HG02970 (cell line): ENCODE data around the gene UACA.

Source experiments
- ATAC-seq: cut with Tn5 transposase; IDR thresholded peaks from one replicate; pipeline ENCODE4 v1.9.1; 2021; ENCODE audit warnings: mild to moderate bottlenecking, moderate library complexity, moderate number of reproducible peaks; ENCODE audit not compliant: unreplicated experiment, low FRiP score

The UACA gene

GRCh38 chr15:70783610-70784022 is 20.3 kb upstream of the UACA start:
- no peak for ATAC-seq

DNA sequence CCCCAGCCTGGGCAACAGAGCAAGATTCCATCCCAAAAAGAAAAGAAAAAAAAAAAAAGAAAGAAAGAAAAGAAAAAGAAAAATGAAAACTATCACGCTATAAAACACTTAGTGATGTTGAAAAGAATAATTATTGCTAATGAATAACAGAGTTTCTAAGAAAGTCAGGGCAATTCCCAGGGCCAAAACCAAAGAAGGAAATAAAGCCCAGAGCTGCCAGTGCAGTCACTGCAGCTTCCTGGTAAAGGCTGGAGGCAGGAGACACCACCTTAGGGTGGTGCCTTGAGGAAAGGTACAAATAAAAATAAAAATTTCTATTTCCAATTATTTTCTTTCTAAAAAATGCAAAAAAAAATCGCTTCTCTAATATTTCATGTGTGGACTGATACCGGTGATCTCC is 19.7 kb upstream of the UACA start:
- ATAC-seq, result no peak

DNA sequence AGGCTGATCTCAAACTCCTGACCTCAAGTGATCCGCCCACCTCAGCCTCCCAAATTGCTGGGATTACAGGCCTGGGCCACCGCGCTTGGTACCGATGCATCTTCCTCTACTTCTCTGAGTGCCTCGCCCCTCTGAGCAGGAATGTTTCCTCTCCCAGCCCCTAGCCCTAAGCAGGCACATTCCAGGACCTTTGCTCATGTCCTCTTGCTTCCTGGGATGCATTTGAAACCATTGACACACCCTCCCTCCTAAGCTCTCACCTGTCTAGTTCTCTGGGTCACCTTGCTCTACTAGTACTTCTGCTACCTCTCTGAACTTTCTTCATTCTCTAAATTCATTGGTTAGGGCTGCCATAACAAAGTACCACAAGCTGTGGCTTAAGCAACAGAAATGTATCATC is 17.9 kb upstream of the UACA start:
- no peak for ATAC-seq

- no peak for ATAC-seq
Observed at GRCh38 chr15:70778258-70779076, 15.1 kb upstream of the UACA start.

DNA sequence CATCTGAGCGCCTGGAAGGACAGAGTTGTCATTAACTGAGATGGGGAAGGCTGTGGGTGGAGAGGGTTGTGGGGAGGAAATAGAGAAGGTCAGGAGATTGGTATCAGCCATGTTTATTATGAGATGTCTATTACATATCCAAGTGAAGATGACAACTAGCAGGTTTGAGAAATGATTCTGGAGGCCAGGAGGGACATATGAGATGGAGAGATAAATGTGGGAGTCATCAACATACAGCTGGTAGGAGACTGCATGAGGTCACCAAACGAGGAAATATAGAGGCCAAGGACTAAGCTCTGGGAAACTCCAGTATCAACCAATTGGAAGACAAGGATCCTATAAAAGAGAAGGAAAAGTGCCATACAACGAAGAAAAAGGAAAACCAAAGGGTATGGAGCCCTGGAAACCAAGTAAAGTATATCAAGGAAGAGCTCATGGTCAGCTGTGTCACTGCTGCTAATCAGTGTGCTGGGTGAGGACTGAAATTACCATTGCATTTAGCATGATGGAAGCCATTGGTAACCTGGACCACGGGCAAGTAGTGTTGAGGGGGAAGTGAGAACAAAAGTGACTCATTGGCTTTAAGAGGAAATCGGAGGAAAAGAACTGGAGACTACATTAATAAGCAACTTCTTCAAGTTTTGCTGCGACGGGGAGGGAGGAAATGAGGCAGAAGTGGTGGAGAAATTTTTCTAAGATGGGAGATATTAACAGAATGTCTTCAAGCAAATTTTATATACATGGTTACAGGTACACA is 14.0 kb upstream of the UACA start:
- no peak for ATAC-seq

GRCh38 chr15:70775160-70775559 is 11.8 kb upstream of the UACA start:
- no peak for ATAC-seq

GRCh38 chr15:70772402-70772801 is 9.0 kb upstream of the UACA start:
- ATAC-seq, result no peak

GRCh38 chr15:70770863-70771262 is 7.5 kb upstream of the UACA start:
- ATAC-seq, result no peak

DNA sequence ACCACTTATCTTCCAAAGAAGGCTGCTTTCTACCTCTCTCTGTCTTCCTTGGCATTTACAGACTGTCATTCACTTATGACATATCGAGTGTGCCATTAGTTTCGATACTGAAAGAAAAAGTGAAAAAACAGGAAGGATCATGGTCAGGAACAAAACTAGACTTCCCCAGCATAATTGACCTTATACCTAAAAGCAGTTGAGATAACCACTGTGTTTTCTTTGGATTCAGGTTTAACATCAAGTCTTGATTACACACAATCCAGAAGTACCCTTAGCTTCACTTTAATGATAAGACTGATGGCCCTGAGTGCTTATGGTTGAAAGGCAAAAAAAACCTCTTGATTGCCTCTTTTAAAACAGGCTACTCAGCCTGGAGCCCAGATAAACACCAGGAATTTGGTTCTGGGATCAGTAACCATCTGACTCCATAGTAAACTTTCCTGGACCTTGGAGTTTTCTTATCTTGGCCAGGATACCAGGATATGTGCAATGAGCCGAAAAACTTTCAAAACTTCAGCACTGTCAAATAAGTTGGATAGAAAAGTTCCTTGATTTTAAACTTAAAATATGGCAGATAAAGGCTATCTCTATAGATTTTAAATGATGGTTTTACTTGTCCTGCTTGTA is 5.0 kb upstream of the UACA start:
- no peak for ATAC-seq

GRCh38 chr15:70767667-70768066 is 4.3 kb upstream of the UACA start:
- no peak for ATAC-seq

GRCh38 chr15:70766597-70766996 is 3.2 kb upstream of the UACA start:
- ATAC-seq, result no peak

GRCh38 chr15:70765504-70766281 is 2.3 kb upstream of the UACA start:
- no peak for ATAC-seq

GRCh38 chr15:70763950-70764730 is 782 bp upstream of the UACA start:
- no peak for ATAC-seq

GRCh38 chr15:70762469-70763119 is 764 bp downstream of the UACA start:
- ATAC-seq, result no peak

DNA sequence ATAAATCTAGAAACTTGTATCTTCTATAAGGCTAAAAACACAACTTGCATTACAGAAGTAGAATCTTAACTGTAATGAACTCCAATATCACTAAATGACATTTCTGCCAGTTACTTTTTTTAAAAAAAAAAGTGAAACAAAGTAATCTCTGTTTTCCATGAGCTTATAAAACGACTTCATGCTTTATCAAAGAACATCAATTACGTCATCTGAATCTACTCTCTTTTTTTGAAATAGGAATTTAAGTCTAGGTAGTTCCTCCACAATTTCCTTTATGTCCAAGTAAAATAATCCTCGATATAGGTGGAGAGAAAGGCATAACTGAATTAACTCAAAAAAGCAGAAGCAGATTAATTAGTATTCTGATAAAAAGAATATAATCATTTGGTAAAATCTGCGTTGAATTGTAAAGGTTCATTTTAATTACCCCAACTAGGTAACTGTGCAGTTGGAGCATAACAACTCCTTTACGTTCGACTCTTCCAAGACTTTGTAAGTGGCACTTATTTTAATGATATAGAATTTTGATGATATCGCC is 1.4 kb downstream of the UACA start:
- ATAC-seq, result no peak

DNA sequence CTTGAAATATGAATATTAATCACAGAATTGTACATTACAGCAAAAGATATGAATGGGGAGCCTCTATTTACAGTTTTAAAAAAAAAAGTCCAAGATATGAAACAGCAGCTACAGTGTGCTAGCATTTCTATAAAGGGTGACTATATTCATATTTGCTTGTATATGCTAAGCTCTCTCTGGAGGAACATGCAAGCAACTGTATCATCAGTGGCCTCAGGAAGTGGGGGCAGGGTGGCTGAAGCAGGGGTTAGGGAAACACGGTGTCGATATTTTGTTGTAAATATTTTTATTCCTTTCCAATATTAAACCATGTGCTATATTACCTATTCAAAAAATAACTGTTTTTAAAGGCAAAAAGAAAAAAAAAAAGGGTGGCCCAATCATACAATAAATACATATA is 2.3 kb downstream of the UACA start:
- ATAC-seq, result no peak

GRCh38 chr15:70758790-70759462 is 4.4 kb downstream of the UACA start:
- no peak for ATAC-seq

DNA sequence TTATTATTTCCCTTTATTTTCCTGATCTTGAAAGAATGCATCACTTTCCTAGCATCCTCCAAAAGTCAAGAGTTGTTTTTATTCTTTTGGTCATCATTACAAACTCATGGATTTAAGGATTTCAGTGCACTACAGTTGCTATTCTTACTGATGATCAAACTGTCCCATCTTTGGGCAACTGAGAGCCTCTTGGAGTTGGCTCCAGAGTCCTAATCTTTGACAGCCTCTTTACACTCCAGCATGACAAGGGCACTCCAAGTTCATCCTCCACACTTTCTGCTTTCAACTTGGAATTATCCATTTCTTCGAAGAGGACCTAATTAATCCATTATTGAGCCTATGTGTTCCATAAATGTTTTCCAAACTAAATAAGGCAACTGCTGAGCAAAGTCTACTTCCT is 5.7 kb downstream of the UACA start:
- no peak for ATAC-seq

GRCh38 chr15:70754862-70755261 is 8.5 kb downstream of the UACA start:
- no peak for ATAC-seq
